ENCODE measurements around the gene CHAT. TPM values are rescaled to one million over a fixed set of nuclear protein-coding genes. Genes with fewer than 3 reads are reported as not detected.

Gene CHAT
- total RNA-seq, 1 donor: not detected

DNA sequence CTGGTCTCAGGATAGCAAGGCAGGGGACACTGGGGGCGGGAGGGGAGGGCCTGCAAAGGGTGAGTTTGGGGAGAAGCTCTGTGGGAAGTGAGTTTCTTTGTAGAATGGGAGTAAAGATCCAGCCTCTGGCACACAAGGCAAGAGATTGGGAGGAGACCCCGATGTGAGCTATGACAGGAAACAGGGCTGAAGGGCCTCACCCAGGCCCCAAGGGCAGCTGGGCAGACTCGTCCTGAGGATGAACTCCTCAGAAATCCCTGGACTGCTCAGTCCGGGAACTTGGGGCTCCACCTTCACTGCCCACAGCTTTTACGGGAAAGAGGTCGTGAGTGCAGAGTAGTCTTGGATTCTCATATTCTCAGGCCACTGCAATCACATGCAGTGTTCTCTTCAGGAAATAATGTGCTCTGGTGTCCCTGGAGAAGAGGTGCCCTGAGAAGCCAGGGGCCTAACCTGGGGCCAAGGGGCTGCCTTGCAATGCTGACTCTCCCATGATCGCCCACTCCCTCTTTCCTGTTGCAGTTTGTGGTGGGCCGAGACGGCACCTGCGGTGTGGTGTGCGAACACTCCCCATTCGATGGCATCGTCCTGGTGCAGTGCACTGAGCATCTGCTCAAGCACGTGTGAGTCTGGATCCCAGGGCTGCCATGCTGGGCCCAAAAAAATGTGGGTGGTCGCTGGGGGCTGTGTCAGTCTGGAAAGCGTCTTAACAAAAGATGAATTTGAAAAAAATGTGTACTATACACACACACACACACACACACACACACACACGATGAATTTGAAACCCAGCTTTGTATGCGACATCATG lies 34.4 kb downstream of the CHAT start:
- Histone ChIP-seq H3K27me3 (ENCODE audit: insufficient read depth, low read length) (peaks cover 4% of the 10 kb centered on the region), H3K4me1 (ENCODE audit: insufficient read depth, low read length) (no peaks in the 10 kb centered on the region), H3K9me3 (ENCODE audit: low read depth, low read length) (no peaks in the 10 kb centered on the region), H4K20me1 (ENCODE audit: insufficient read depth, low read length) (no peaks in the 10 kb centered on the region), H3K36me3 (ENCODE audit: insufficient read depth, low read length) (no peaks in the 10 kb centered on the region), H2AFZ (ENCODE audit: low read length) (no peak overlapping the region), H3K4me2 (ENCODE audit: insufficient read depth, low read length) (no peak overlapping the region), H3K79me2 (ENCODE audit: insufficient read depth, low read length) (no peaks in the 10 kb centered on the region), H3K27ac (ENCODE audit: low read depth, low read length) (no peak overlapping the region), H3K4me3 (ENCODE audit: insufficient read depth, low read length) (no peak overlapping the region)
- TF ChIP-seq, protein P1, sequence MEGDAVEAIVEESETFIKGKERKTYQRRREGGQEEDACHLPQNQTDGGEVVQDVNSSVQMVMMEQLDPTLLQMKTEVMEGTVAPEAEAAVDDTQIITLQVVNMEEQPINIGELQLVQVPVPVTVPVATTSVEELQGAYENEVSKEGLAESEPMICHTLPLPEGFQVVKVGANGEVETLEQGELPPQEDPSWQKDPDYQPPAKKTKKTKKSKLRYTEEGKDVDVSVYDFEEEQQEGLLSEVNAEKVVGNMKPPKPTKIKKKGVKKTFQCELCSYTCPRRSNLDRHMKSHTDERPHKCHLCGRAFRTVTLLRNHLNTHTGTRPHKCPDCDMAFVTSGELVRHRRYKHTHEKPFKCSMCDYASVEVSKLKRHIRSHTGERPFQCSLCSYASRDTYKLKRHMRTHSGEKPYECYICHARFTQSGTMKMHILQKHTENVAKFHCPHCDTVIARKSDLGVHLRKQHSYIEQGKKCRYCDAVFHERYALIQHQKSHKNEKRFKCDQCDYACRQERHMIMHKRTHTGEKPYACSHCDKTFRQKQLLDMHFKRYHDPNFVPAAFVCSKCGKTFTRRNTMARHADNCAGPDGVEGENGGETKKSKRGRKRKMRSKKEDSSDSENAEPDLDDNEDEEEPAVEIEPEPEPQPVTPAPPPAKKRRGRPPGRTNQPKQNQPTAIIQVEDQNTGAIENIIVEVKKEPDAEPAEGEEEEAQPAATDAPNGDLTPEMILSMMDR (IDR thresholded peaks at IDR 0.05; ENCODE audit: extremely low read depth, low read depth, low read length): no peak
- DNase-seq (ENCODE audit: insufficient read length, low spot score, missing footprints): no peak

DNA sequence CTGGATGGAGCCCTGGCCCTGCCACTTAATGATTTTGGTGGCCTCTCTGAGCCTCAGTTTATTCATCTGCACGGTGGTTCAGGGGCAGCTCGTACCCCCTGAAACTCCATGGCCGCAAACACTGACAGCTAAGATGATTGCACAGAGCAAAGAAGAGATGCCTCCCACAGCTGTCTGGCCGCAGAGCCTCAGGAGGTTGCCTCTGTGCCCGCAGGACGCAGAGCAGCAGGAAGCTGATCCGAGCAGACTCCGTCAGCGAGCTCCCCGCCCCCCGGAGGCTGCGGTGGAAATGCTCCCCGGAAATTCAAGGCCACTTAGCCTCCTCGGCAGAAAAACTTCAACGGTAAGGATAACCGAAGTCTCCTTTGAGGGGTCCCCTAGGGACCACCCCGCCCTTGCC lies 35.5 kb downstream of the CHAT start:
- Histone ChIP-seq H3K4me3 (ENCODE audit: insufficient read depth, low read length) (no peak overlapping the region), H3K9me3 (ENCODE audit: low read depth, low read length) (no peaks in the 10 kb centered on the region), H2AFZ (ENCODE audit: low read length) (no peak overlapping the region), H3K36me3 (ENCODE audit: insufficient read depth, low read length) (no peaks in the 10 kb centered on the region), H3K4me1 (ENCODE audit: insufficient read depth, low read length) (no peaks in the 10 kb centered on the region), H3K4me2 (ENCODE audit: insufficient read depth, low read length) (no peak overlapping the region), H3K27ac (ENCODE audit: low read depth, low read length) (no peak overlapping the region), H3K27me3 (ENCODE audit: insufficient read depth, low read length) (peaks cover 15% of the 10 kb centered on the region), H3K79me2 (ENCODE audit: insufficient read depth, low read length) (no peaks in the 10 kb centered on the region), H4K20me1 (ENCODE audit: insufficient read depth, low read length) (no peaks in the 10 kb centered on the region)
- TF ChIP-seq, protein P1 (IDR thresholded peaks at IDR 0.05; ENCODE audit: extremely low read depth, low read depth, low read length): no peak
- DNase-seq (ENCODE audit: insufficient read length, low spot score, missing footprints): no peak

DNA sequence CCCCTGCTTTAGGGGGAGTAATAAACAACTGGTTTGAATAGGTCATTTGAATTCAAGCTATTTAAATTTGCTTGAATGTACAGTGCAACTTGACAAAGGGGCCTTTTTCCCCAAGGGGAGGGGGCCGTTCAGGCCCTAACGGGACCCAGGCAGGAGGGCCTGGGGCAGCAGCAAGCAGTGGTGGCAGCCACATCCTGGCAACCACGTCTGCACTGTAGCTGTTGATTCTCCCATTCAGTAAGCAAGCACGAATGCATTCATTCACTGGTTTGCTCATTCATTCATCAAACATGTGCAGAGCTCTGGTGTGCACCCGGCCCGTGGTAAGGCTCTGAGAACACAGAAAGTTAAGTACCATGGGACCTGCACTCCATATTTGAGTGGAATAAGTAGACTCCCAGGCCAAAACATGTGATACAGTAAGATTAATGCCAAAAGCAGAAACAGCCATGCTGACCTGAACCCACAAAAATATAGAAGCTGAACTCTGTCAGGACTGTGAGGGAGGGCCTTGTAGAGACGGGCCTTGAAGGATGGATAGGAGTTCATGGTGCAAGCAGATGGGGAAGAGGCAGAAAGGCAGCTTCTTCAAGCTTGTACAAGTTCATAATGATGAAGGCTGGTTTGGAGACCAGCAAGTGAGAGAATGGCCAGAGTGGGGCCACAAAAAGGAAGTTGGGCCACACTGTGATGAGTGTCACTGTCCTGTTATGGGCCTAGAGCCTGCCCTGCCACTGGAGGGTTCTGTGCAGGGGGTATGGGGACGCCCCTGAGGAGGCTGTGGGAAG lies 36.3 kb downstream of the CHAT start:
- TF ChIP-seq, protein P1 (IDR thresholded peaks at IDR 0.05; ENCODE audit: extremely low read depth, low read depth, low read length): no peak
- Histone ChIP-seq H3K36me3 (ENCODE audit: insufficient read depth, low read length) (no peaks in the 10 kb centered on the region), H4K20me1 (ENCODE audit: insufficient read depth, low read length) (no peaks in the 10 kb centered on the region), H3K4me2 (ENCODE audit: insufficient read depth, low read length) (no peak overlapping the region), H3K79me2 (ENCODE audit: insufficient read depth, low read length) (no peaks in the 10 kb centered on the region), H3K9me3 (ENCODE audit: low read depth, low read length) (no peaks in the 10 kb centered on the region), H3K4me1 (ENCODE audit: insufficient read depth, low read length) (no peaks in the 10 kb centered on the region), H2AFZ (ENCODE audit: low read length) (no peak overlapping the region), H3K4me3 (ENCODE audit: insufficient read depth, low read length) (no peak overlapping the region), H3K27ac (ENCODE audit: low read depth, low read length) (no peak overlapping the region), H3K27me3 (ENCODE audit: insufficient read depth, low read length) (peaks cover 21% of the 10 kb centered on the region)
- no peak for DNase-seq (ENCODE audit: insufficient read length, low spot score, missing footprints)

DNA sequence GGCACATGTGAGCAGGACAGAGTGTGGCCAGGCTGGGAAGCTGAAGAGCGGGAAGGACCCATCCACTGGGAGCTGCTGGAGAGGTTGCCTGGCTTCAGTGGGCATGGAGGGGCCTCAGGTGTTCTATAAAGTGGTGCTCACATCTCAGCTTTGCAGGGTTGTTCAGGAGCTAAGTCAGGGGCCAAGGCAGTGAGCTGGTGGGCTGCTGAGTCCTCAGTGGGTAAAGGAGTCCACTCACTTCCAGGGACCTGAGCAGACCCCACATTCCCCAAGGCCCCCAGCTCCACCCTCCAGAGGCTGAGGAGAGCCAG lies 36.8 kb downstream of the CHAT start:
- Histone ChIP-seq H3K36me3 (ENCODE audit: insufficient read depth, low read length) (no peaks in the 10 kb centered on the region), H3K4me2 (ENCODE audit: insufficient read depth, low read length) (no peak overlapping the region), H2AFZ (ENCODE audit: low read length) (no peak overlapping the region), H3K4me1 (ENCODE audit: insufficient read depth, low read length) (no peaks in the 10 kb centered on the region), H3K27ac (ENCODE audit: low read depth, low read length) (no peak overlapping the region), H3K9me3 (ENCODE audit: low read depth, low read length) (no peaks in the 10 kb centered on the region), H3K4me3 (ENCODE audit: insufficient read depth, low read length) (no peak overlapping the region), H3K79me2 (ENCODE audit: insufficient read depth, low read length) (no peaks in the 10 kb centered on the region), H3K27me3 (ENCODE audit: insufficient read depth, low read length) (peaks cover 24% of the 10 kb centered on the region), H4K20me1 (ENCODE audit: insufficient read depth, low read length) (no peaks in the 10 kb centered on the region)
- TF ChIP-seq, protein P1 (IDR thresholded peaks at IDR 0.05; ENCODE audit: extremely low read depth, low read depth, low read length): no peak
- DNase-seq (ENCODE audit: insufficient read length, low spot score, missing footprints): no peak
